Fibroblast of villous mesenchyme (primary cell): ENCODE data around the gene CPO. TPM values are rescaled to one million over a fixed set of nuclear protein-coding genes. Genes with fewer than 3 reads are reported as not detected.

Experiments
- DNase-seq: peaks from one replicate; pipeline ENCODE4 v3.0.0-alpha.2; 2010; ENCODE audit warnings: low read depth
- H3K4me3 ChIP-seq: 2 replicates; pipeline ENCODE4 v1.5.1; 2011; ENCODE audit warnings: low read depth, mild to moderate bottlenecking, low read length
- CTCF ChIP-seq: IDR thresholded peaks from 2 replicates; pipeline ENCODE4 v1.5.1; 2012; ENCODE audit warnings: low read depth, mild to moderate bottlenecking, low read length; ENCODE audit not compliant: insufficient read depth
- total RNA-seq: library from RNA; depleted of rRNA; stranded (reverse); fragments of >200 nt; gene quantifications from 2 replicates; pipeline ENCODE4 v1.2.3, GENCODE V29; 2012

The CPO gene
- total RNA-seq, 1 donor: not detected

DNA sequence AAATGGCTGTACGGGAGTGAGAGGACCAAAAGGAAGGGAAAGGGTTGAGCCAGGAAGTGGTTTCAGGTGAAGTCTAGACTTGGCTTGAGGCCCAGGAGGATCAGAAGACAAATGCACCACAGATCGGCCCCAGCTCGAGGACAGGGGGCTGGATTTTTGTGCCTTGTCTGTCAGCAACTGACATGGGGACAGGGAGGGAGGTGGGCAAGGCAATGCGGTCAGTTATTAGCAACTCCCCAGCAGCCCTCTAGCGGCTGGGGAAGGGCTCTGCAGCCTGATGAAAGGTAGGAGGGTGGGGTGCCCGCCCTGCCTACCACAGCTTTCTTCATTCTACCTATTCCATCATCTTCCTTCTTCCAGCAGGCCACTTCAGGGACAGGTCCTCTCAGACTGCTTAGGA, 50.0 kb downstream of the CPO start:
- TF ChIP-seq CTCF: peak; percentile 84
- H3K4me3 ChIP-seq: no peak overlapping the region
- no peak for DNase-seq

GRCh38 chr2:206990360-206990759, 51.0 kb downstream of the CPO start:
- no peak overlapping the region for H3K4me3 ChIP-seq
- DNase-seq: peak; percentile 48
- no peak for TF ChIP-seq CTCF

DNA sequence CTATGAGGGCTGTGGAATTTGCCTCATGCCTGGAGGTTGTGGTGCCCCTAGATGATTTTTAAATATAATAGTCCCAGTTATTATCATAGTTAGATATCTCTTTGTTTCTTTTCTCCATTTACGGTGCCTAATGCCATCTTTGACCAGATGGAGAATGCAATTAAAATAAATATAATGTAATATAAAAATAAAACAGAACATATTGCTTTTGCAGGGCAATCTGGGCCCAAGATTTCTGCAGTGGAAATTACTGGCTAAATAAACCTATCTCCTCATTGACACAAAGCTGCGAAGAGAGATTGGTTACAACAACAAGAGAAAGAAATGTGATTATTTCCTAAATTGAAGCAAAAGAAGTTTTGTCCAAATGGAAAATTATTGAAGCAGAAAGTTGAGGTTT, 51.8 kb downstream of the CPO start:
- no peak overlapping the region for H3K4me3 ChIP-seq
- TF ChIP-seq CTCF: no peak
- DNase-seq: no peak

DNA sequence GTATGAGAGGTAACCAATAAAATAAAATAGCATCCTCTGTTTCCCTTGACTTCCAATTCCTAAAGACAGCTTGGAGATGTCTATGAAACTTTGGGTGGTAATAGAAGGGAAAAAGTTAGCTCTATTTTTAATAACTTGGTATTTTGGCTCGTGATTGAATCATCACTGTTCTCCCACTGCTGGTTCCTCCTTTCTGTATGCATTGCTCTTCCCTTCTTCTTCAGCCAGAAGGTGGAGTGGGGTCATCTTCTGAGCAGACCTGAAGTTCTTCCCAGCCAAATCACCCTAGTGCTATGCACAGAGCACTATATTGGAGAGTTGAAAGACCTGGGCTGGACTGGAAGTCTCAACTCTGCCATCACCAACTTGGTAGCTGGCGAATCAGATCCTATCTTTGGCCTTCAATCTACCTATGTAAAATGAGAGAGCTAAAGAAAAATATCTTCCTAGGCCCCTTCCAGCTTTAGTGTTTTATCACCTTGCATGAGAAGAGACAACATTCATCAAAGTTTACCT, 54.1 kb downstream of the CPO start:
- no peak for TF ChIP-seq CTCF
- H3K4me3 ChIP-seq: no peak overlapping the region
- DNase-seq: no peak

DNA sequence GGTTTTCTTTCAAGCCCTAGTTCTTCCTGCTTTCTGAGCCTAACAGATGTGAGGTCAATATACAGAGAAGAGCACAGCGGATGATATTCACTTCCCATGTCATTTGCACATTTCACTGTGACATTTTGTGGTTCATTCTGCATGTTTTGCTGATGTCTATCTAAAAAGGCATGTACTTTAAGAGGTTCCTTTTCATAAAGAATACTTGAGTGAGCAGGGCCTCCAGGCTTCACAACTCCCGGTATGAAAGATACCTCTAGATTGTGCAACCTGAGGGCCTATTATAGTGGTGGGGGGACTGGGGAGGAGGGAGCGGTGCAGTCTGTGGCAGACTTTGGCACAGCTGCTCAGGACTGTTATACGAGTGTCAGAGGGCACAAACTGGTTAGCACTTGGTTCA, 54.6 kb downstream of the CPO start:
- H3K4me3 ChIP-seq: no peak overlapping the region
- DNase-seq: peak; percentile 59
- no peak for TF ChIP-seq CTCF

DNA sequence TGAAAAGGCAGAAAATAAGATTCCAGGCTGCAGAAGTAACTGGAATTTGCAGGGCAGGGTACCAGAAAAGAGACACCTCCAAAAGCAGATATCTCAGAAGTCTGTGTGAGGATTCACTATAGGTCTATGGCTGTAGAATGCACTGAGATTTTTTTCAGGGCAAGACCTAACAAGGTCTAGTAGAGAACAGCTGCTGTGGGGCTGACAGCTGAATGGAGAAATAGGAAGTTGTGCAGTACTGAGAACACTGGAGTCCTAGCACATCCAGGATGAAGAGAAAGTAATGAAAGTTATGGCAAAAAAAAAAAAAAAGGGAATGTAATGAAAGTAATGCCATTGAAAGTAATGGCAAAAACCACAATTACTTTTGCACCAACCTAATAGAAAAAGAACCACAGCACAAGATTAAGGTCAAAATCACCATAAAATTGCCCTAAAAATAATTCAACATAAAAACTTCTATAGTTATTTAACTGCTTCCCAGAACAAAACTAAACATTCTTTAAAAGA, 57.3 kb downstream of the CPO start:
- no peak overlapping the region for H3K4me3 ChIP-seq
- TF ChIP-seq CTCF: no peak
- DNase-seq: no peak

DNA sequence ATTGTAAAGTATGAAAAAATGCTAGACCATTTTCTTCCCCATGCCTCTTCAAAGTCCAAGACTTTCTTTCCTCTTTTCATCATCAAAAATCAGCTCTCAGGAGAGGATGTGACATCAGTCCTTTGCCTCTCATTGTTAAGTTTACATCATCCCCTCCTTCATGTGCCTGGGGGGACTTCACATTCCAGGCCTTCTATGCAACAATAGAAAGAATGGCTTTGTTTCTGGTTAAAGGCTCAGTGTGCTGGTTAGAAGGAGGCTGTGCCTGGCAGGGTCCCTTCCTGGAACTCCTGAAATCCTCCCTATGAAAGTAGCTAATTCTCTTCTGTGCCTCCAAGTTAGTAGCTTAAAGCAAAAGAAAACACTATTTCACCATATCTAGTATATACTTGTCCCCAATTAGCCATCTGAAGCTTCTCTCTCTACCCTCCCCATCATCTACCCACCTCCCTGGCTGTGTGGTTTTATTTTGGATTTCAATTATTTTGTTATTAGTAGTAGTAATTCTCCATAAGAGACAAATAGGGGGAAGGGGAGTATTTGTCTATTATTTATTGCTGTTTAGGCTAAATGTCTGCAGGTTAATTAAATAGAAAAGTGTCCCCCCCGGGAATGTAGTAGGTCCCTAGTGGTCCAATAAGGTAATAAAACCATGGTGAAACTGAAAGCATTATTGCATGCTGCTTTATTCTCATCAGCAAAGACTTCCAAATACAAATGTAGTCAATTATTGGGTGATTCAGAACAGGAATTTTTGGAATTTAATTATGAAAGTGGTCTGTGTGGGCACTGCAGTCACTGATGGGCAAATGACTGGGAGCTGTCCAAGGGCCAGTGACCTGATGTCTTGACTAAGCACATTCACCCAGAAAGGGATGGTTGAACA, 69.0 kb downstream of the CPO start:
- no peak overlapping the region for H3K4me3 ChIP-seq
- peak; percentile 28 for TF ChIP-seq CTCF
- DNase-seq: no peak
